DMS53 (cell line): ENCODE results near the gene PTPRE.

Experiments
- DNase-seq: peaks from one replicate; lab custom pipeline; 2025; lab: John Stamatoyannopoulos, UW

Gene PTPRE

DNA sequence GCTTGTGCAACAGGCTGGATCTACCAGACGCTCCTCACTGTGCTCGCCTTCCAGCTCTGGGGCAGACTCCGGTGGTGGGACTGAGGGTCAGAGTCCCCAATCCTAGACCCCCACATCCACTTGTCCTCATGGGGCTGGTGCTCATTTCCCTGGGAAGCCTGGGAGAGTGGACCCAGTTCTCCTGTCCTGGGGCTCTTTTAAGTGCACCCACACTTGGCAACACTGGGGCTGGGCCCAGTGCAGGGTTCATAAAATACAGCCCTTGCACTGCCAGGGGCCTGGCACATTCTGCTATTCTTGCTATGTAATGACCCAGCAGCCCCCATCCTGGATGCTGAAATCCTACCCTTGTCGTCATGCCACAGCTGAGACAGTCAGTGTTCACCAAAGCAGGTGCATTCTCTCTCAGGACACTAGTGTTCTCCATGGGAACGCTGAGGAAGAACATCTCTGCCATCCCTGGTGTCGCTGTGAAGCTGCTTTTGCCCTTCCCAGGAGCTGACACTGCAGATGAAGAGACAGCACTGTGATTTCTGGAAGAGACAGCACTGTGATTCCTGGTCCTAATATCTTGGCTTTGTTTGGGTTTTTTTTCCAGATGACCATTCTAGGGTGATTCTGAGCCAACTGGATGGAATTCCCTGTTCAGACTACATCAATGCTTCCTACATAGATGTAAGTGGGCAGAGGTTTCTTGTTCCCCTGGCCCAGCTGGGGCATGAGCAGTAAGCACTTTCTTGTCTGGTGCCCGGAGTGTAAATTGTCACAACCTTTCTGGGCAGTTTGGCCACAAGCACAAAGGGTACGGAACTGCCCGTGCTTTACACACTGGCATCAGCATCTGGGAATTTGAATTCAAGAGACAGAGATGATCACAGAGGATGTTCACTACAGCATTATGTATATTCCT is 153.7 kb downstream of the PTPRE start:
- DNase-seq, result no peak

DNA sequence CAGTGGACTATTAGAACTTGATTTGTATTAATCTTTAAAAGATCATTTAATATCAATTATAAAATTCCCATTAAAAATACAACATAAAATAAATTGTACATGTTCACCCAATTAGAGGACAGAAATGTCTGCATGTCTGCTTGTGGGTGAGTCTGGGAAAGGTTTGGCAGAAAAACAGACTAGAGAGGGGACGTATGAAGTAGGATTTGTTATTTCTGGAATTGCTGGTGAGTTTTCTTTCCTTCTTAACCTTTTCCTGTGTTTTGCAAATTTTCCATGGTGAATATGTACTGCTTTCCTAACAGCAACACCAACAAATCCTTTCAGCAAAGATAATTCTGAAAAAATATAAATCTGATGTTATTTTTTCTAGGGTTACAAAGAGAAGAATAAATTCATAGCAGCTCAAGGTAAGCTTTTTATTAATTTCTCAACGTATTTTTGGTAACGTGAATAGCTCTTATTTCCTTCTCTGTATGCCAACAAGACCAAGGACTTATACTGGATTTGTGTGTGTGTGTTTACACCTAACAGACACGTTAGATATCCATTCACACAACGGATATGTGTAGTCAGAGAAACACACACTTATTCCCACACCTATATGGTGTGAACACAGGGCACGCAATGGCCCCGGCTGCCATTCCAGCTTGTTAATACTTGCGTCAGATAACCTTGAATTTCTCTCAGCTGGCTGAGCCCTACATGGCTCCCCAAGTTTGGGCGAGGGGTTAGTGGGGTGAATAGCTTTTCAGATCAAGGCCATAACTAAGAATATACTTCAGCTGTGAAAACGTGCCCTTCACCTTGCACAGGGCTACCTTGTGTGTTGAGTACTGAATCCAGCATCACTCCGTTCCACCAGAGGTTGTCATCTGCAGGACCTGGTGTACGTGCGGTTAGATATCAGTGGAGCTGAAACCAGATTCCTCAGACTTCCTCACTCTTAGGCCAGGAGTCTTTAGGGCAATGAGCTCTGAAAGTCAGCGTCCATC is 154.7 kb downstream of the PTPRE start:
- DNase-seq, result no peak

DNA sequence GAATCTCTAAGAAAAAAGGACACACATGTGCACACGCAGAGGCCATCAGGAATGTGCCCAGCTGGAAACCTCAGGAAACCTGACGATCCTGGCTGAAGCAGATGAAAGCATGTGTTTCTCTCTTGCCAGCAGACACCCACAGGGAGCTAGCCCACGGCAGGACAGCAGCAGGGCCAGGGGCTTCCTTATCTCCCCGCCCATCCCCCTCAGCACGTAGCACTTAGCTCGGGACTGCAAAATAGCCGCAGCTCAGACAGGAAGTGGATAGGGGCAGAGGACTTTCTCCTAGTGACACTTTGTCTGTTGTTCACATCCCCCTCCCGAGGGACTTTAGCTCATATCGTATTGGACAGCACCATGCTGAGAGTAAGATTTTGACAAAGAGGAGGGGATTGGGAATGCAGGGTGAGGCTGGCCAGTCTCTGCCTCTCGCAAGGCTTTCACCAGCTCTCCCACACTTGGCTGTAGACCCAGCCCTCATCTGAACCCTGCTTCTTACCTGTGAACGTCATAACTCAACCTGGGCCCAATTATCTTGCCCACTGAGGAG is 155.5 kb downstream of the PTPRE start:
- no peak for DNase-seq

DNA sequence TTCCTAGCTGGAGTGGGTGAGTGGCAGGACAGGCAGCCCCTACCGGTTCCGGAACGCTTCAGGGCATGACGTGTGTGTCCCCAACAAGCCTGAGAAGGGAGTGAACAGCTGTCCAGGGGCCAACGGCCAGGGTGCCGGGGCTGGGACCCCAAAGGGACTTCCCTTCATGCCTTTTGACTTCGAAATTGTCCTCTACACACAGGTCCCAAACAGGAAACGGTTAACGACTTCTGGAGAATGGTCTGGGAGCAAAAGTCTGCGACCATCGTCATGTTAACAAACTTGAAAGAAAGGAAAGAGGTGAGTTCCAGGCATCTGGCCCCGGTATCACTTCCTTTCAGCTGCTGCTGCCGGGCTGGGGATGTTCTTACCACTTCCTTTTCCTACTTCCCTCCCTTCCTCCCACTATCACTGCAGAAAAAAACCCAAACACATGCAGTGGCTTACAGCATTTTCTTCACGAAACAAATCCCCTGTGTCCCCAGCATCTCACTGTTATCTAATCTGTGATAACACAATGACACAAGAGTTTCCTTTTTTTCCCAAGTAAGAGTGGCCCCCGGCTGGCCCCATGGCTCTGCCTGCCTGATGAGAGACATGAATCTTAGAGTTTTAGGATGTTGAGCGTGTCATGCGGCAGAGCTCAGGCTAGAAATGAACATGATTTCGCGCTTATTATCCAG is 156.1 kb downstream of the PTPRE start:
- DNase-seq, result no peak

DNA sequence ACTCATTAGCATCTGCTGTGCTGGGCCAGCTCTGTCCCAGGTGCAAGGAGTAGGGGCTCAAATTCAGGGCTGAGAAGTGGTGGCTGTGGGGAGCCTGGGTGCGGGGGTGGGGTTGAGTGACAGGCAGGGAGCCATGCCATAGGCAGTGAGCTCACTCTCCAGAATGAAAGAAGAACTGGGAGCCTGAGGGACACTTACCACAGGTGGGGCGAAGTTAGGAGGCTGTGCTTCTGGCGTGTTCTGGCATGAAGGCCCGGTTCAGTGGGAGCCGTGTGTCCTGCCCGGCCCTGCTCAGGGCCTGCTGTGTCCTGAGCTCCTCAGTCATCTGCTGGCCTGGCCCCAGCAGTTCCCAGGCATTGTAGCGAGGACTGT is 156.8 kb downstream of the PTPRE start:
- DNase-seq, result no peak

GRCh38 chr10:128064108-128064969 is 157.4 kb downstream of the PTPRE start:
- no peak for DNase-seq

DNA sequence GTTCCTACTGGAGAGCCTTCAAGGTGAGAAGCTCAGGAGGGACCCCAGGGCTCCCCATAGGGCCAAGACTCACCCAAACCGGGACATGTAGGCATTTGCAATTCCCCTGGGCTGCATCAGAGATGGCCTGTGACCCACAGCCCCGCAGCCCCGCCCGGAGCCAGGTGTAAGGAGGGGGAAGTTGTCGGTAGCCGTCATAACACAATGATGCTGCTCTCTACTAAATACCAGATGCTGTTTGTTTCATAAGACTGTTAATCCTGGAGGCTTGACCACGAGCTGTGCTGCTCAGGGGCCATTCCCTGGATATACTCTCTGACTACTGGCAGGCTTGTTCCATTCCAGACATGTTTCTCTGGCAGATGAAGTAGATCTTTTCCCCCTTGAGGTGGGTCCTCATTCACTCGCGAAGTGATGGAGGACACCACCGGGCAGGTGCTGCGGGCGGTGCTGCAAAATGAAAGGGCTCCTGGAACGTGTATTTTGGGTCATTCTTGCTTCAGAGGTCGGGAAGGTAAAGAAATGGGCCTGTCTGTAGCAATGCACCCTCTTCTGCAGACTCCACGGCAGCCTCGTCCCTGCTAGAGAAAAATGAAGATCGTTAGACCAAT is 158.2 kb downstream of the PTPRE start:
- no peak for DNase-seq

- no peak for DNase-seq
Observed at GRCh38 chr10:128065881-128066534, 159.1 kb downstream of the PTPRE start.

DNA sequence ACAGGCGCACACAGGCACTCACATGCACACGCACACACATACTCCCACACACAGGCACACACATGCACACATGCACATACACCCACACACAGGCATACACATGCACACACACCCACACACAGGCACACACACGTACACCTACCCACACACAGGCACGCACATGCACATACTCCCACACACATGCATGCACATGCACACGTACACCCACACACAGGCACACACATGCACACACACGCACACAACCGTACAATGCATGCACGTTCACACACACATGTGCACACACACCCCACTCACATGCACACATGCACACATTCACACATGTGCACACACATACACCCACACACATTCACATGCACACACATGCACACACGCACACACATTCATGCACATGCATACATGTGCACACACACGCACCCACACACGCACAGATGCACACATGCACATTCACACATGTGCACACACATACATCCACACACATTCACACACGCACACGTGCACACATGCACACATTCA is 160.0 kb downstream of the PTPRE start:
- DNase-seq, result no peak

DNA sequence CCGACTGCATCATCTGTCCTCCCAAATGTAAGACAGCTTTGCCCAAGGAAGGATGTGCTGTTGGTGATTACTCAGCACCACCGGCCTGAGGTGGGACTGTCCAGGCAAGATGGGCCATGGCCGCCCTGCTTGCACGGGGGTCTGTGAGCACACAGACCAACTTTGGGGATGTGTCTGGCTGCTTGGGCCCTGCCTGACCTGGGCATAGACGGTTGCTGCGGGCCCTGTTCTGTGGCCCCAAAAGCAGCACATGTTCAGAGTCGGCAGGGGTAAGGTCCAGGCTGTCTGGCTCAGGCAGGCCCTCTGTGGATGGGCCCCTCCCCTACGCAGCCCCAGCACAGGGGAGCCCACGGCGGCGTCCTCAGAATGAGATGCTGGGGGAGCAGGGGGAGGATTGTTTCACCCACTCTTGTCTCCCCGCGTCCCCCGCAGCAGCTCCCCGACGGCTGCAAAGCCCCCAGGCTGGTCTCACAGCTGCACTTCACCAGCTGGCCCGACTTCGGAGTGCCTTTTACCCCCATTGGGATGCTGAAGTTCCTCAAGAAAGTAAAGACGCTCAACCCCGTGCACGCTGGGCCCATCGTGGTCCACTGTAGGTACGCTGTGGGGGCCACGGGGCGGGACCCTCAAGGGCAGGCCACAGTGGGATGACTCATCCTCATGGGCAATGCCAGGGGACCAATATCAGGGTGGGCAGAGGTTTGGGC is 160.9 kb downstream of the PTPRE start:
- DNase-seq, result no peak

- peak; percentile 70 for DNase-seq
Observed at GRCh38 chr10:128068398-128069285, 161.7 kb downstream of the PTPRE start.

GRCh38 chr10:128069351-128070051 is 162.6 kb downstream of the PTPRE start:
- DNase-seq, result peak; percentile 86

- no peak for DNase-seq
Observed at GRCh38 chr10:128070161-128070560, 163.3 kb downstream of the PTPRE start.

DNA sequence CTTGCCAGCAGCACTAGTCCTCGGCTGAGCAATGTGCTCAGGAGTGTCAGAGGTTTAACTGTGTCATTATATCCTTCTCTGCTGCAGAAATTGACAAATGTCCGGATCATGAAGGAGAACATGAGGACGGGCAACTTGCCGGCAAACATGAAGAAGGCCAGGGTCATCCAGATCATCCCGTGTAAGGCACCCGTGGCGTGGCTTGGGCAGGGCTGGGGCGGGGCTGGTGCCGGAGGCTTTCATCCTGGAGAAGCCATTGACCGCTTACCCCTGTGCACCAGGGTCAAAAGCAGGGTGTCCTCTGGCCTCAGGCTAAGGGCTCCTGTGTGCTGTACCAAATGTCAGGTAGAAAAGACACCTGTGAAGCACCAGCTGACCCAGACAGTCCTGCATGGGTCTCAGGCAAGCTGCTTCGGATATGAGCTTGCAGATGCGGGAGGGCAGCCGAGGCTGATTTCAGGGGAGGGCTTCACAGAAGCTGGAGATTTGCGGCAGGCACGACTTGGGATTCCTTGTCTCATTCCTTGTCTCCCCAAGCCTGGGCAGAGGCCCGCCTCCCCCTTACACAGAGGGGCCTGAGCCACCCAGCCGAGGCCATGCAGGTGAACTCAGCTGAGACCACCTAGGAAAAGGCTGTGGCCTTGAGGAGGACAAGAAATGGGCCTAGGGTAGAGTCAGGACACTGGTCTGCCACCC is 164.0 kb downstream of the PTPRE start:
- DNase-seq, result no peak

- no peak for DNase-seq
Observed at GRCh38 chr10:128071417-128071782, 164.5 kb downstream of the PTPRE start.

GRCh38 chr10:128072046-128072445 is 165.1 kb downstream of the PTPRE start:
- no peak for DNase-seq
